ENCODE results near the gene SNX6. TPM values are rescaled to one million over a fixed set of nuclear protein-coding genes. Genes with fewer than 3 reads are reported as not detected.
"Not testable (repeated sequence)": the region's sequence is repeated elsewhere in the genome, so short reads cannot be mapped to it uniquely, and the experiment has no call there.

The SNX6 gene
- total RNA-seq, 1 donor from 2014 or later: 73.4 TPM

GRCh38 chr14:34527591-34527990 lies 102.4 kb downstream of the SNX6 start:
- no peaks in the 10 kb centered on the region for H3K9me3 Mint-ChIP-seq (ENCODE audit: low read depth)
- H3K27me3 Mint-ChIP-seq: no peaks in the 10 kb centered on the region
- no peak overlapping the region for H3K27ac Mint-ChIP-seq
- no peak overlapping the region for H3K4me3 Mint-ChIP-seq (ENCODE audit: low read depth)
- DNase-seq (ENCODE audit: low spot score, unreplicated experiment): no peak
- no peaks in the 10 kb centered on the region for H3K4me1 Mint-ChIP-seq (ENCODE audit: low read depth)
- no peak for TF ChIP-seq CTCF (IDR thresholded peaks at IDR 0.05; ENCODE audit: unreplicated experiment)
- H3K36me3 Mint-ChIP-seq (ENCODE audit: insufficient read depth): peaks cover 20% of the 10 kb centered on the region

- H3K27ac Mint-ChIP-seq; H3K4me1 Mint-ChIP-seq (ENCODE audit: low read depth); H3K4me3 Mint-ChIP-seq (ENCODE audit: low read depth); H3K9me3 Mint-ChIP-seq (ENCODE audit: low read depth); DNase-seq (ENCODE audit: low spot score, unreplicated experiment); H3K27me3 Mint-ChIP-seq: not testable (repeated sequence)
- peaks cover 30% of the 10 kb centered on the region for H3K36me3 Mint-ChIP-seq (ENCODE audit: insufficient read depth)
These were observed 105.7 kb downstream of the SNX6 start for GRCh38 chr14:34524216-34524615.

- no peak overlapping the region for H3K27ac Mint-ChIP-seq
- TF ChIP-seq CTCF (IDR thresholded peaks at IDR 0.05; ENCODE audit: unreplicated experiment): no peak
- H3K9me3 Mint-ChIP-seq (ENCODE audit: low read depth): no peaks in the 10 kb centered on the region
- no peak overlapping the region for H3K4me3 Mint-ChIP-seq (ENCODE audit: low read depth)
- H3K36me3 Mint-ChIP-seq (ENCODE audit: insufficient read depth): peaks cover 31% of the 10 kb centered on the region
- H3K4me1 Mint-ChIP-seq (ENCODE audit: low read depth): no peaks in the 10 kb centered on the region
- DNase-seq (ENCODE audit: low spot score, unreplicated experiment): no peak
- H3K27me3 Mint-ChIP-seq: no peaks in the 10 kb centered on the region
These were observed 107.5 kb downstream of the SNX6 start for GRCh38 chr14:34522496-34522895.

- not testable (repeated sequence) for H3K27ac Mint-ChIP-seq; H3K27me3 Mint-ChIP-seq; DNase-seq (ENCODE audit: low spot score, unreplicated experiment); H3K4me3 Mint-ChIP-seq (ENCODE audit: low read depth); H3K4me1 Mint-ChIP-seq (ENCODE audit: low read depth); H3K9me3 Mint-ChIP-seq (ENCODE audit: low read depth)
- H3K36me3 Mint-ChIP-seq (ENCODE audit: insufficient read depth): peaks cover 35% of the 10 kb centered on the region
These were observed 108.9 kb downstream of the SNX6 start for GRCh38 chr14:34521071-34521470.

- H3K4me3 Mint-ChIP-seq (ENCODE audit: low read depth); H3K9me3 Mint-ChIP-seq (ENCODE audit: low read depth); H3K27ac Mint-ChIP-seq; DNase-seq (ENCODE audit: low spot score, unreplicated experiment); H3K27me3 Mint-ChIP-seq; H3K4me1 Mint-ChIP-seq (ENCODE audit: low read depth): not testable (repeated sequence)
- peaks cover 39% of the 10 kb centered on the region for H3K36me3 Mint-ChIP-seq (ENCODE audit: insufficient read depth)
These were observed 109.5 kb downstream of the SNX6 start for GRCh38 chr14:34520304-34520970.

Other genes with a start within 250 kb of the SNX6 start
- gene SPTSSA, start 167.9 kb downstream of the SNX6 start, total RNA-seq: 17.4 and 20.2 TPM in 2 replicates
- gene EAPP, start 90.4 kb downstream of the SNX6 start, total RNA-seq: 36.2 and 39.8 TPM in 2 replicates
- 17.4 and 19.6 TPM in 2 replicates for gene CFL2, start 84.4 kb upstream of the SNX6 start, total RNA-seq
- gene BAZ1A, start 245.2 kb upstream of the SNX6 start, total RNA-seq: 41.2 and 42.8 TPM in 2 replicates

All from progenitor cell of endocrine pancreas (in vitro differentiated cells).